Fibroblast of lung (primary cell): ENCODE data around the gene VAPB.

Experiments used
- EZH2 ChIP-seq: IDR thresholded peaks from 2 replicates; pipeline ENCODE4 v1.5.1; 2012; ENCODE audit warnings: low read length, control low read depth, mild to moderate bottlenecking; ENCODE audit errors: missing control alignments
- TF ChIP-seq, protein P1 (sequence below), 2 donors: IDR thresholded peaks in 1 of 2; conservative IDR thresholded peaks in 1 of 2; 1 replicate in 1 of 2; 2 replicates in 1 of 2; pipeline ENCODE4 v1.5.1; 2011 to 2012; ENCODE audit warnings: low read length in 2 of 2, control low read depth in 1 of 2, inconsistent platforms in 1 of 2, low read depth in 1 of 2, mild to moderate bottlenecking in 1 of 2

DNA sequence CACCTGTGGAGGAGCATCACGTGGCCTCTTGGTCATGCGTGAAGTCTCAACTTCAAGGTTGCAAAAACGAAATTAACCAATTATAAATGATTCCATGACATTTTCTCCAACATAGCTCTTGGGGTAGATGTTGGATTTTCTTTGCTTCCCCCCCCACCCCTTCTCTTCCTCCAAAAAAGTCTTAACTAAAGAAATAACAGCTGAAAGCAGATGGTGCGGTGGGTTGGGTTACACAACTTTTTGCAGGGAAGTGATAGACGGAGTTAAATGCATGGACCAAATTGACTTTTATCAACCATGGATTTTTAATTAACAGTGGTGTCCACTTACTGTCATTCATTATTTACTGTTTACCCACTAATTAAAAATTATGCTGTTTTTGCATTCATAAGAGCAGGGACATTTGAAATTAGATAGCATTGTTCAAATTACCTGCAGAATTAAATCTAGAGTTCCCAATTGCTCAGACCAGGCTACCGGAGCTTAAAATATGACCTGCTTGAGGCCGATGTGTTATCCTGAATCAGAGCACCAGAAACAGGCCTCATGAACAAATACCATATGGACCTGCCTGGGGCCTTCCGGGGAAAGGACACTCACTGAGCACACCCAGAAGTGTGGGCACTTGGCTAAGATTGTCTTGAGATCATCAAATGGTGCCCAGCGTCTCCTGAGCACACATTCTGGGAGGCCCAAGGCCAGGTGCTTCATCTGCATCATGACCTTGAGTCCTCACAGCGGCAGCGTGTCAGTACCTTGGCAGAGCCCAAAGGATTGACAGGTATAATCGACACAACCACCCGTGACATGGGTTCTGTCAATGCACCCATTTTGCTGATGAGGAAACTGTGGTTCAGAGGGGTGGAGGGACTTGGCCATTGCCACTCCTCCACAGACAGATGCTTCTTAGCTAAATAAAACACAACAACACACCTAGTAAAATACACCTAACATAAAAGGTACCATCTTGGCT, 84.7 kb downstream of the VAPB start:
- TF ChIP-seq, protein P1, sequence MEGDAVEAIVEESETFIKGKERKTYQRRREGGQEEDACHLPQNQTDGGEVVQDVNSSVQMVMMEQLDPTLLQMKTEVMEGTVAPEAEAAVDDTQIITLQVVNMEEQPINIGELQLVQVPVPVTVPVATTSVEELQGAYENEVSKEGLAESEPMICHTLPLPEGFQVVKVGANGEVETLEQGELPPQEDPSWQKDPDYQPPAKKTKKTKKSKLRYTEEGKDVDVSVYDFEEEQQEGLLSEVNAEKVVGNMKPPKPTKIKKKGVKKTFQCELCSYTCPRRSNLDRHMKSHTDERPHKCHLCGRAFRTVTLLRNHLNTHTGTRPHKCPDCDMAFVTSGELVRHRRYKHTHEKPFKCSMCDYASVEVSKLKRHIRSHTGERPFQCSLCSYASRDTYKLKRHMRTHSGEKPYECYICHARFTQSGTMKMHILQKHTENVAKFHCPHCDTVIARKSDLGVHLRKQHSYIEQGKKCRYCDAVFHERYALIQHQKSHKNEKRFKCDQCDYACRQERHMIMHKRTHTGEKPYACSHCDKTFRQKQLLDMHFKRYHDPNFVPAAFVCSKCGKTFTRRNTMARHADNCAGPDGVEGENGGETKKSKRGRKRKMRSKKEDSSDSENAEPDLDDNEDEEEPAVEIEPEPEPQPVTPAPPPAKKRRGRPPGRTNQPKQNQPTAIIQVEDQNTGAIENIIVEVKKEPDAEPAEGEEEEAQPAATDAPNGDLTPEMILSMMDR (conservative IDR thresholded peaks at IDR 0.05 in 1 of 2, IDR thresholded peaks at IDR 0.05 in 1 of 2; ENCODE audit: low read depth in 1 of 2, low read length in 2 of 2): no peak
- TF ChIP-seq EZH2: no peak
